H1 (cell line): ENCODE measurements around the gene MBLAC2. TPM values are rescaled to one million over a fixed set of nuclear protein-coding genes. Genes with fewer than 3 reads are reported as not detected.

Experiments
- CTCF ChIA-PET: fragments of 300-600 bp; sonication (Branson Sonifier 250); formaldehyde crosslinking; loops from one replicate; lab custom pipeline; 2021; ENCODE audit not compliant: partially characterized antibody; lab: Charles Lee
- POLR2A ChIA-PET: fragments of 300-600 bp; sonication (Branson Sonifier 250); formaldehyde crosslinking; loops from one replicate; lab custom pipeline; 2021; ENCODE audit warnings: inconsistent platforms; ENCODE audit not compliant: partially characterized antibody; lab: Charles Lee
- DNase-seq, 2 experiments: peaks; one replicate each; pipeline versions ENCODE4 v3.0.0 to v3.0.0-alpha.2; 2010 to 2022; ENCODE audit warnings: low spot score in 2 of 2, low read depth in 1 of 2, mixed read lengths in 1 of 2
- FAIRE-seq: peaks from 2 replicates; lab custom pipeline; 2011; peaks lifted over from hg19 to GRCh38; lab: Jason Lieb, UNC
- H2AFZ ChIP-seq: 2 replicates; pipeline ENCODE4 v1.8.1; 2012; ENCODE audit warnings: low read length, inconsistent platforms
- H2AK5ac ChIP-seq: 2 replicates; pipeline ENCODE4 v1.6.1; 2013; ENCODE audit warnings: low read depth, low read length
- H2BK120ac ChIP-seq: replicated peaks from 2 replicates; pipeline ENCODE3; 2013; ENCODE audit warnings: low read depth, low read length, inconsistent platforms
- H2BK12ac ChIP-seq: 2 replicates; pipeline ENCODE4 v1.6.1; 2013; ENCODE audit warnings: low read depth, low read length
- H2BK15ac ChIP-seq: 2 replicates; pipeline ENCODE4 v1.6.1; 2013; ENCODE audit warnings: low read length
- H2BK20ac ChIP-seq: 2 replicates; pipeline ENCODE4 v1.6.1; 2013; ENCODE audit warnings: low read length
- H2BK5ac ChIP-seq: 2 replicates; pipeline ENCODE4 v1.6.1; 2013; ENCODE audit warnings: low read depth, low read length
- H3K14ac ChIP-seq: 2 replicates; pipeline ENCODE4 v1.6.1; 2013; ENCODE audit warnings: inconsistent platforms; ENCODE audit not compliant: insufficient read length
- H3K18ac ChIP-seq: 2 replicates; pipeline ENCODE4 v1.6.1; 2013; ENCODE audit warnings: low read length; ENCODE audit errors: extremely low read depth
- H3K23ac ChIP-seq: 2 replicates; pipeline ENCODE4 v1.6.1; 2013; ENCODE audit warnings: inconsistent platforms; ENCODE audit not compliant: insufficient read length
- H3K23me2 ChIP-seq: 2 replicates; pipeline ENCODE4 v1.6.1; 2013; ENCODE audit warnings: low read depth, low read length
- H3K27ac ChIP-seq: 2 replicates; pipeline ENCODE4 v1.6.1; 2011; ENCODE audit warnings: low read depth, low read length, inconsistent platforms
- H3K27me3 ChIP-seq, 4 experiments: replicated peaks in 1 of 4; 1 replicate in 1 of 4; 2 replicates in 3 of 4; pipeline versions ENCODE4 v1.6.1 to v1.8.1; 2011 to 2013; ENCODE audit warnings: low read length in 3 of 4, mild to moderate bottlenecking in 3 of 4, inconsistent platforms in 2 of 4, mixed read lengths in 2 of 4, moderate library complexity in 1 of 4; ENCODE audit not compliant: control insufficient read depth in 3 of 4, insufficient read depth in 3 of 4; ENCODE audit errors: extremely low read depth in 1 of 4
- H3K36me3 ChIP-seq, 4 experiments: 2 replicates each; pipeline versions ENCODE4 v1.6.1 to v1.8.1; 2011 to 2013; ENCODE audit warnings: mild to moderate bottlenecking in 4 of 4, low read length in 3 of 4, moderate library complexity in 2 of 4, control low read depth in 1 of 4, inconsistent platforms in 1 of 4; ENCODE audit not compliant: insufficient read depth in 4 of 4, control insufficient read depth in 2 of 4
- H3K4ac ChIP-seq: replicated peaks from 2 replicates; pipeline ENCODE3; 2013; ENCODE audit warnings: low read length, low read depth, mixed read lengths, inconsistent platforms; ENCODE audit not compliant: insufficient read length
- H3K4me1 ChIP-seq, 4 experiments: replicated peaks in 1 of 4; 1 replicate in 1 of 4; 2 replicates in 3 of 4; pipeline versions ENCODE4 v1.6.1 to v1.8.1; 2011 to 2013; ENCODE audit warnings: low read length in 3 of 4, inconsistent platforms in 2 of 4, mixed read lengths in 1 of 4; ENCODE audit not compliant: insufficient read depth in 4 of 4, control insufficient read depth in 3 of 4
- H3K4me2 ChIP-seq, 2 experiments: 2 replicates each; pipeline versions ENCODE4 v1.6.1 to v1.8.1; 2011 to 2013; ENCODE audit warnings: low read depth in 2 of 2, low read length in 2 of 2, control low read depth in 1 of 2, inconsistent platforms in 1 of 2, mild to moderate bottlenecking in 1 of 2; ENCODE audit not compliant: insufficient read depth in 1 of 2
- H3K4me3 ChIP-seq, 4 experiments: fragments of 200-600, 300-600 bp in 1 of 4; sonication (generic), shearing (Covaris generic), sonication (Bioruptor Twin) in 1 of 4; 2 replicates each; pipeline versions ENCODE4 v1.5.1 to v1.8.1; 2011 to 2016; ENCODE audit warnings: low read length in 4 of 4, low read depth in 3 of 4, control low read depth in 2 of 4, inconsistent platforms in 2 of 4, mild to moderate bottlenecking in 2 of 4, mixed read lengths in 1 of 4, moderate library complexity in 1 of 4; ENCODE audit not compliant: insufficient read depth in 2 of 4; ENCODE audit errors: extremely low read depth in 1 of 4
- H3K56ac ChIP-seq: replicated peaks from 2 replicates; pipeline ENCODE3; 2013; ENCODE audit warnings: low read depth, mild to moderate bottlenecking, mixed read lengths, low read length, inconsistent platforms; ENCODE audit not compliant: insufficient read length
- H3K79me1 ChIP-seq: 2 replicates; pipeline ENCODE4 v1.6.1; 2013; ENCODE audit warnings: low read depth, low read length, control low read depth
- H3K79me2 ChIP-seq, 2 experiments: 2 replicates each; pipeline versions ENCODE4 v1.6.1 to v1.8.1; 2012 to 2013; ENCODE audit warnings: low read length in 2 of 2, mild to moderate bottlenecking in 2 of 2, inconsistent platforms in 1 of 2; ENCODE audit not compliant: insufficient read depth in 2 of 2, control insufficient read depth in 1 of 2
- H3K9ac ChIP-seq, 4 experiments: replicated peaks in 1 of 4; 1 replicate in 1 of 4; 2 replicates in 3 of 4; pipeline versions ENCODE4 v1.6.1 to v1.8.1; 2011 to 2013; ENCODE audit warnings: low read depth in 3 of 4, low read length in 3 of 4, control low read depth in 2 of 4, mild to moderate bottlenecking in 2 of 4, moderate library complexity in 2 of 4, inconsistent platforms in 1 of 4; ENCODE audit errors: extremely low read depth in 1 of 4
- H3K9me3 ChIP-seq, 2 experiments: 2 replicates each; pipeline versions ENCODE4 v1.6.1 to v1.8.1; 2012 to 2013; ENCODE audit warnings: mild to moderate bottlenecking in 2 of 2, moderate library complexity in 2 of 2, control low read depth in 1 of 2, inconsistent platforms in 1 of 2, low read depth in 1 of 2, low read length in 1 of 2, mixed read lengths in 1 of 2; ENCODE audit not compliant: insufficient read depth in 2 of 2
- H4K20me1 ChIP-seq, 2 experiments: replicated peaks in 1 of 2; 2 replicates each; pipeline versions ENCODE3 to v1.8.1; 2011 to 2013; ENCODE audit warnings: inconsistent platforms in 2 of 2, low read length in 2 of 2, mild to moderate bottlenecking in 1 of 2; ENCODE audit not compliant: insufficient read depth in 2 of 2, control insufficient read depth in 1 of 2
- H4K5ac ChIP-seq: 2 replicates; pipeline ENCODE4 v1.6.1; 2013; ENCODE audit warnings: low read length, low read depth, mixed read lengths, inconsistent platforms; ENCODE audit not compliant: insufficient read length
- H4K8ac ChIP-seq: 2 replicates; pipeline ENCODE4 v1.8.0; 2013; ENCODE audit warnings: mild to moderate bottlenecking, moderate library complexity, low read length, inconsistent platforms; ENCODE audit not compliant: insufficient read depth; ENCODE audit errors: extremely low read depth
- H4K91ac ChIP-seq: replicated peaks from 2 replicates; pipeline ENCODE3; 2013; ENCODE audit warnings: low read length, mixed read lengths, inconsistent platforms; ENCODE audit not compliant: insufficient read length
- BACH1 ChIP-seq: IDR thresholded peaks from 2 replicates; pipeline ENCODE4 v1.6.1; 2012; ENCODE audit warnings: low read length, improper control_type of control experiment
- FOSL1 ChIP-seq: IDR thresholded peaks from 2 replicates; pipeline ENCODE4 v1.6.1; 2011; ENCODE audit warnings: mild to moderate bottlenecking, low read depth, low read length, moderate library complexity; ENCODE audit not compliant: insufficient read depth
- JUND ChIP-seq: IDR thresholded peaks from 2 replicates; pipeline ENCODE4 v1.6.1; 2011; ENCODE audit warnings: mild to moderate bottlenecking, improper control_type of control experiment, low read length
- SRF ChIP-seq: IDR thresholded peaks from 2 replicates; pipeline ENCODE4 v1.6.1; 2011; ENCODE audit warnings: mild to moderate bottlenecking, low read depth, low read length, moderate library complexity
- SUZ12 ChIP-seq: fragments of 200-600 bp; sonication (generic); IDR thresholded peaks from 2 replicates; pipeline ENCODE4 v1.6.1; 2012; ENCODE audit warnings: mild to moderate bottlenecking, inconsistent platforms, low read length, moderate library complexity, mixed read lengths
- TAF7 ChIP-seq: optimal IDR thresholded peaks from 2 replicates; pipeline ENCODE3; 2011; ENCODE audit warnings: low read depth, mild to moderate bottlenecking, inconsistent platforms, low read length, moderate library complexity, borderline replicate concordance
- TEAD4 ChIP-seq: IDR thresholded peaks from 2 replicates; pipeline ENCODE4 v1.6.1; 2012; ENCODE audit warnings: low read depth, low read length, inconsistent platforms, mixed read lengths
- polyA plus RNA-seq, 7 experiments: library from polyadenylated mRNA; depleted of rRNA in 3 of 7; stranded (reverse) in 5 of 7; unstranded in 2 of 7; fragments of >200 nt in 5 of 7; fragments of 200-250 nt in 2 of 7; gene quantifications; 1 replicate in 5 of 7; 2 replicates in 1 of 7; 4 replicates in 1 of 7; pipeline versions ENCODE4 v1.2.1 to v1.2.3, GENCODE V29; 2011 to 2013; ENCODE audit warnings: missing spikeins in 2 of 7, mixed read lengths in 2 of 7
- total RNA-seq: library from RNA; stranded (reverse); fragmentation: NEBNext Ultra II Directional; extraction: Animal tissue kit (Norgen Biotek cat#: 25700); gene quantifications from 2 replicates; pipeline ENCODE4 v1.2.1, GENCODE V29; 2021

Gene MBLAC2
- total and polyA plus RNA-seq, 2 of the 8 experiments (the other 6 are each of a cell fraction or from before 2014, with no cell fraction given), result 2.8 to 6.7 TPM

DNA sequence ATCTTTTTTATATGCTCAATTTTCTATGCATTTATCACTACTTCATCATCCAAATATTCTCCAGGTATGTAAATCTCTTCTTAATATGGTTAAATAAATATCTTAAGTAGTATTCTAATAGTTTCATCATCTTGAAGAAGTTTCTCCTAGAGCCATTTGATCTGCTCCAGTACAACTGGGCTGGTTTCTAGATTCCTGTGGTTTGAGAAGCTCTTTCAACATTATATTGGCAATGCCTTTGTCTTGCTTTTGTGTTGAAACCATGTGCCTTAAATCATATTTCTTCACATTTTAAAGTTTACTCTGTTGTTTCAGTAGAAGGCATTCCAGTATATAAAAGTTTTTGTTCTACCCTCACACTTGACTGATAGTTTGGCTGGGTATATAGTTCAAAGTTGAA lies 27.6 kb downstream of the MBLAC2 start:
- Histone ChIP-seq H4K5ac (no peak overlapping the region), H3K36me3 (no peaks in the 10 kb centered on the region), H3K23ac (no peak overlapping the region), H3K4me3 (no peak overlapping the region), H3K56ac (no peak overlapping the region), H4K8ac (no peak overlapping the region), H3K79me1 (no peaks in the 10 kb centered on the region), H2BK12ac (no peak overlapping the region), H3K27ac (no peak overlapping the region)
- TF ChIP-seq SUZ12 (no peak), SRF (no peak), TAF7 (no peak), JUND (no peak), BACH1 (no peak), TEAD4 (no peak), FOSL1 (no peak)
- TF ChIP-seq, all 59 proteins: peak for 0
- H2AFZ ChIP-seq, result no peak overlapping the region
- H3K14ac ChIP-seq, result no peak overlapping the region
- H4K20me1 ChIP-seq, result no peaks in the 10 kb centered on the region
- ChIA-PET CTCF (interaction anchor here (0.6 to 0.7 kb wide), 2 partner anchors 44 to 157 kb away, joined by 3 read pairs; no protein-coding TSS in a partner anchor), POLR2A (no interaction called here)
- no peak overlapping the region for H3K18ac ChIP-seq
- DNase-seq (no peak), FAIRE-seq (no peak)
- H3K79me2 ChIP-seq, result no peaks in the 10 kb centered on the region
- H3K27me3 ChIP-seq, result no peaks in the 10 kb centered on the region
- H3K23me2 ChIP-seq, result no peaks in the 10 kb centered on the region
- H2BK20ac ChIP-seq, result no peak overlapping the region
- no peak overlapping the region for H2BK15ac ChIP-seq
- H3K4me1 ChIP-seq, result no peaks in the 10 kb centered on the region
- no peak overlapping the region for H2AK5ac ChIP-seq
- H3K4ac ChIP-seq, result no peak overlapping the region
- no peak overlapping the region for H4K91ac ChIP-seq
- H3K9ac ChIP-seq, result no peak overlapping the region
- no peaks in the 10 kb centered on the region for H3K9me3 ChIP-seq
- no peak overlapping the region for H2BK5ac ChIP-seq
- no peak overlapping the region for H2BK120ac ChIP-seq
- H3K4me2 ChIP-seq, result no peak overlapping the region
